Natural killer cell (primary cell): ENCODE data around the gene SLC25A52. TPM values are rescaled to one million over a fixed set of nuclear protein-coding genes. Genes with fewer than 3 reads are reported as not detected.

Experiments
- ATAC-seq, 3 donors: fragments of 150-1000 bp in 2 of 3; fragments of 200-7000 bp in 1 of 3; cut with Tn5 transposase; 1 replicate in 1 of 3; 2 replicates in 2 of 3; pipeline ENCODE4 v1.10.0; 2021; ENCODE audit warnings: mild to moderate bottlenecking in 2 of 3, moderate library complexity in 2 of 3
- DNase-seq, 2 donors: peaks; one replicate each; pipeline versions ENCODE4 v3.0.0 to v3.0.0-alpha.2; 2013 to 2021; ENCODE audit warnings: mixed read lengths in 1 of 2
- H3K27ac ChIP-seq: one replicate; pipeline ENCODE4 v1.5.1; 2013; ENCODE audit warnings: mild to moderate bottlenecking, low read length
- H3K27me3 ChIP-seq: one replicate; pipeline ENCODE4 v1.6.1; 2013; ENCODE audit warnings: low read length; ENCODE audit not compliant: control insufficient read depth, insufficient read depth
- H3K36me3 ChIP-seq: one replicate; pipeline ENCODE4 v1.6.1; 2013; ENCODE audit warnings: low read length; ENCODE audit not compliant: control insufficient read depth, insufficient read depth
- H3K4me1 ChIP-seq: one replicate; pipeline ENCODE4 v1.6.1; 2013; ENCODE audit warnings: low read length; ENCODE audit not compliant: control insufficient read depth, insufficient read depth
- H3K4me3 ChIP-seq: one replicate; pipeline ENCODE4 v1.5.1; 2013; ENCODE audit warnings: low read length
- H3K9me3 ChIP-seq: one replicate; pipeline ENCODE4 v1.6.1; 2013; ENCODE audit warnings: low read length; ENCODE audit not compliant: control insufficient read depth, insufficient read depth
- H3K27ac Mint-ChIP-seq, 2 donors: one replicate each; pipeline ENCODE4 v1.8.0; 2022; ENCODE audit warnings: mild to moderate bottlenecking in 2 of 2, mixed read lengths in 2 of 2, moderate library complexity in 1 of 2
- H3K27me3 Mint-ChIP-seq, 2 donors: one replicate each; pipeline ENCODE4 v1.8.0; 2022; ENCODE audit warnings: low read depth in 2 of 2, mixed read lengths in 2 of 2
- H3K36me3 Mint-ChIP-seq: one replicate; pipeline ENCODE4 v1.8.0; 2022; ENCODE audit warnings: mixed read lengths
- H3K4me1 Mint-ChIP-seq, 2 donors: one replicate each; pipeline ENCODE4 v1.8.0; 2022; ENCODE audit warnings: mixed read lengths in 2 of 2
- H3K4me3 Mint-ChIP-seq: one replicate; pipeline ENCODE4 v1.8.0; 2022; ENCODE audit warnings: mild to moderate bottlenecking, moderate library complexity, mixed read lengths
- H3K9me3 Mint-ChIP-seq, 2 donors: one replicate each; pipeline ENCODE4 v1.8.0; 2022; ENCODE audit warnings: mixed read lengths in 2 of 2
- CTCF ChIP-seq: fragments of 200-600 bp; IDR thresholded peaks from one replicate; pipeline ENCODE4 v1.8.0; 2022; ENCODE audit warnings: antibody characterized with exemption
- WGBS: methylation state at CpG from one replicate; pipeline ENCODE4 v1.1.7; 2013; ENCODE audit warnings: missing lambda C conversion rate; ENCODE audit not compliant: insufficient coverage; 5-methylcytosine and 5-hydroxymethylcytosine counted together
- intact Hi-C: fragments of 100-400 bp; cut with micrococcal nuclease; formaldehyde crosslinking; loops from one replicate; pipeline ENCODE4 v1.14.2; 2022
- total RNA-seq, 4 donors: library from RNA; stranded (reverse); fragments of 120-200 nt in 1 of 4; gene quantifications; one replicate each; pipeline versions ENCODE4 v1.2.3 to v1.2.4, GENCODE V29; 2013 to 2022

SLC25A52 gene
- total RNA-seq, 3 donors from 2014 or later (not counting 1 experiment from before 2014, with no cell fraction given) = 0.40 to 1.1 TPM; not detected in 1

GRCh38 chr18:31774962-31775361 is 14.3 kb upstream of the SLC25A52 start:
- no peaks in the 10 kb centered on the region for H3K36me3 ChIP-seq
- H3K9me3 Mint-ChIP-seq = peaks cover 2 to 4% of the 10 kb centered on the region in 2 donors
- DNase-seq (no peak), ATAC-seq (no peak)
- H3K4me1 Mint-ChIP-seq = no peaks in the 10 kb centered on the region
- peaks cover 17% of the 10 kb centered on the region for H3K36me3 Mint-ChIP-seq
- TF ChIP-seq CTCF = no peak
- intact Hi-C loops = no loop called here
- no peak overlapping the region for H3K4me3 ChIP-seq
- no peaks in the 10 kb centered on the region for H3K4me1 ChIP-seq
- H3K9me3 ChIP-seq = peaks cover 9% of the 10 kb centered on the region
- H3K4me3 Mint-ChIP-seq = no peak overlapping the region
- WGBS = 96% methylated on average over 5 of the region's 5 CpGs
- no peak overlapping the region for H3K27ac Mint-ChIP-seq
- no peaks in the 10 kb centered on the region for H3K27me3 Mint-ChIP-seq
- H3K27me3 ChIP-seq = no peaks in the 10 kb centered on the region
- no peak overlapping the region for H3K27ac ChIP-seq

- Histone ChIP-seq H3K27me3 (no peaks in the 10 kb centered on the region), H3K4me1 (no peaks in the 10 kb centered on the region), H3K27ac (no peak overlapping the region), H3K9me3 (peaks cover 6% of the 10 kb centered on the region), H3K4me3 (no peak overlapping the region), H3K36me3 (no peaks in the 10 kb centered on the region)
- H3K27me3 Mint-ChIP-seq = no peaks in the 10 kb centered on the region
- H3K4me1 Mint-ChIP-seq = no peaks in the 10 kb centered on the region
- WGBS = 19% methylated on average over 2 of the region's 2 CpGs
- no peak for TF ChIP-seq CTCF
- H3K27ac Mint-ChIP-seq = no peak overlapping the region
- H3K9me3 Mint-ChIP-seq = peaks cover 2 to 4% of the 10 kb centered on the region in 2 donors
- no peak overlapping the region for H3K4me3 Mint-ChIP-seq
- no peak for DNase-seq
- intact Hi-C loops = no loop called here
- H3K36me3 Mint-ChIP-seq = peaks cover 13% of the 10 kb centered on the region
- no peak for ATAC-seq
These were observed 13.8 kb upstream of the SLC25A52 start for GRCh38 chr18:31774477-31774785.

GRCh38 chr18:31773774-31774476 is 13.2 kb upstream of the SLC25A52 start:
- Mint-ChIP-seq H3K36me3 (peaks cover 8% of the 10 kb centered on the region), H3K27me3 (no peaks in the 10 kb centered on the region), H3K9me3 (peaks cover under 1 to 2% of the 10 kb centered on the region in 2 donors), H3K27ac (no peak overlapping the region), H3K4me3 (no peak overlapping the region), H3K4me1 (no peaks in the 10 kb centered on the region)
- Histone ChIP-seq H3K27ac (no peak overlapping the region), H3K4me3 (no peak overlapping the region), H3K4me1 (no peaks in the 10 kb centered on the region), H3K9me3 (peaks cover 4% of the 10 kb centered on the region), H3K36me3 (no peaks in the 10 kb centered on the region), H3K27me3 (no peaks in the 10 kb centered on the region)
- TF ChIP-seq CTCF = no peak
- ATAC-seq (no peak), DNase-seq (no peak)
- WGBS = 95% methylated on average over 6 of the region's 9 CpGs
- intact Hi-C loops = no loop called here

GRCh38 chr18:31772699-31773098 is 12.0 kb upstream of the SLC25A52 start:
- Histone ChIP-seq H3K27me3 (no peaks in the 10 kb centered on the region), H3K27ac (no peak overlapping the region), H3K4me3 (no peak overlapping the region), H3K4me1 (no peaks in the 10 kb centered on the region), H3K36me3 (no peaks in the 10 kb centered on the region), H3K9me3 (no peaks in the 10 kb centered on the region)
- ATAC-seq (no peak), DNase-seq (no peak)
- Mint-ChIP-seq H3K27me3 (no peaks in the 10 kb centered on the region), H3K4me3 (no peak overlapping the region), H3K36me3 (no peaks in the 10 kb centered on the region), H3K27ac (no peak overlapping the region), H3K4me1 (no peaks in the 10 kb centered on the region), H3K9me3 (no peaks in the 10 kb centered on the region)
- TF ChIP-seq CTCF = no peak
- no CpG with 5 or more reads among the region's 3 CpGs for WGBS
- intact Hi-C loops = no loop called here
